PC-3 (cell line): ENCODE data around the gene RGMB. TPM values are rescaled to one million over a fixed set of nuclear protein-coding genes. Genes with fewer than 3 reads are reported as not detected.
"Not testable (repeated sequence)": the region's sequence is repeated elsewhere in the genome, so short reads cannot be mapped to it uniquely, and the experiment has no call there.

ENCODE experiments used
- ATAC-seq: fragments of 200-7000 bp; cut with Tn5 transposase; 2 replicates; pipeline ENCODE4 v1.9.1; 2020; ENCODE audit warnings: mild to moderate bottlenecking, moderate library complexity
- BruUV-seq: library from RNA; stranded (reverse); fragments of 400-500 nt; replicated peaks from 2 replicates; lab custom pipeline; 2021; lab: Mats Ljungman, UMichigan
- CTCF ChIA-PET: fragments of 300-600 bp; sonication (Branson Sonifier 250); formaldehyde crosslinking; loops from one replicate; lab custom pipeline; 2022; ENCODE audit warnings: antibody characterized with exemption; lab: Charles Lee
- POLR2A ChIA-PET: fragments of 300-600 bp; sonication (Branson Sonifier 250); formaldehyde crosslinking; loops from one replicate; lab custom pipeline; 2022; ENCODE audit warnings: antibody characterized with exemption; ENCODE audit not compliant: unreplicated experiment; lab: Charles Lee
- DNase-seq: peaks from one replicate; pipeline ENCODE4 v3.0.0-alpha.2; 2015
- H2AFZ ChIP-seq: fragments of 300-600 bp; sonication (generic); 2 replicates; pipeline ENCODE4 v1.6.0; 2016; ENCODE audit warnings: antibody characterized with exemption, low read length
- H3F3A ChIP-seq: fragments of 300-600 bp; sonication (generic); one replicate; pipeline ENCODE4 v1.6.0; 2017; ENCODE audit warnings: antibody characterized with exemption, low read length, control low read depth, mild to moderate bottlenecking; ENCODE audit not compliant: unreplicated experiment
- H3K27ac ChIP-seq: fragments of 300-600 bp; sonication (generic); 2 replicates; pipeline ENCODE4 v1.5.1; 2016; ENCODE audit warnings: mild to moderate bottlenecking, low read length
- H3K27me3 ChIP-seq: fragments of 300-600 bp; sonication (generic); 2 replicates; pipeline ENCODE4 v1.6.1; 2016; ENCODE audit warnings: low read length, mixed read lengths
- H3K36me3 ChIP-seq: fragments of 300-600 bp; sonication (generic); 2 replicates; pipeline ENCODE4 v1.6.1; 2016; ENCODE audit warnings: low read depth, mixed run types, low read length, mixed read lengths
- H3K4me1 ChIP-seq: fragments of 300-600 bp; sonication (generic); 2 replicates; pipeline ENCODE4 v1.5.1; 2016; ENCODE audit warnings: low read length; ENCODE audit not compliant: insufficient read depth
- H3K4me2 ChIP-seq: fragments of 300-600 bp; sonication (generic); 2 replicates; pipeline ENCODE4 v1.6.0; 2016; ENCODE audit warnings: low read length
- H3K4me3 ChIP-seq: fragments of 300-600 bp; sonication (generic); 2 replicates; pipeline ENCODE4 v1.5.1; 2016; ENCODE audit warnings: mild to moderate bottlenecking, low read length, mixed read lengths
- H3K79me2 ChIP-seq: fragments of 300-600 bp; sonication (generic); 2 replicates; pipeline ENCODE4 v1.6.1; 2017; ENCODE audit warnings: low read length, mixed read lengths
- H3K9ac ChIP-seq: fragments of 300-600 bp; sonication (generic); 2 replicates; pipeline ENCODE4 v1.6.0; 2016; ENCODE audit warnings: mild to moderate bottlenecking, low read length
- H3K9me2 ChIP-seq: fragments of 300-600 bp; sonication (generic); replicated peaks from 2 replicates; pipeline ENCODE4 v1.6.1; 2016; ENCODE audit warnings: mixed run types, low read length, mixed read lengths
- H3K9me3 ChIP-seq: fragments of 300-600 bp; sonication (generic); 2 replicates; pipeline ENCODE4 v1.6.1; 2016; ENCODE audit warnings: low read length, mixed read lengths
- H4K20me1 ChIP-seq: fragments of 300-600 bp; sonication (generic); 2 replicates; pipeline ENCODE4 v1.6.1; 2016; ENCODE audit warnings: low read length, mixed read lengths
- CTCF ChIP-seq: fragments of 300-600 bp; sonication (generic); conservative IDR thresholded peaks from 2 replicates; pipeline ENCODE4 v1.5.1; 2017; ENCODE audit warnings: antibody characterized with exemption, low read depth, mild to moderate bottlenecking, low read length
- EZH2 ChIP-seq: fragments of 300-600 bp; sonication (generic); IDR thresholded peaks from one replicate; pipeline ENCODE4 v1.6.1; 2017; ENCODE audit warnings: antibody characterized with exemption, mild to moderate bottlenecking, low read length; ENCODE audit not compliant: unreplicated experiment
- EZH2phosphoT487 ChIP-seq: fragments of 300-600 bp; sonication (generic); IDR thresholded peaks from 2 replicates; pipeline ENCODE4 v1.6.1; 2018; ENCODE audit warnings: mild to moderate bottlenecking, antibody characterized with exemption, low read length, borderline replicate concordance
- intact Hi-C: fragments of 100-400 bp; cut with micrococcal nuclease; formaldehyde crosslinking; loops from 2 replicates; pipeline ENCODE4 v1.9.0; 2023
- total RNA-seq: library from RNA; depleted of rRNA; stranded (reverse); fragments of >200 nt; gene quantifications from 2 replicates; pipeline ENCODE4 v1.2.3, GENCODE V29; 2014

RGMB gene
- total RNA-seq, 1 experiment from 2014 or later: 31.1 TPM

GRCh38 chr5:98742396-98743073, 30.9 kb upstream of the RGMB start:
- H3K36me3 ChIP-seq: no peaks in the 10 kb centered on the region
- ChIA-PET CTCF (no interaction called here), POLR2A (no interaction called here)
- no peaks in the 10 kb centered on the region for H3F3A ChIP-seq
- no peaks in the 10 kb centered on the region for H3K4me1 ChIP-seq
- H2AFZ ChIP-seq: no peak overlapping the region
- no peak for DNase-seq
- H3K27me3 ChIP-seq: no peaks in the 10 kb centered on the region
- intact Hi-C loops: no loop called here
- no TSS peak for BruUV-seq
- no peak for ATAC-seq
- H3K9ac ChIP-seq: no peak overlapping the region
- no peaks in the 10 kb centered on the region for H3K9me3 ChIP-seq
- TF ChIP-seq EZH2phosphoT487: no peak
- no peak for TF ChIP-seq CTCF
- H3K4me3 ChIP-seq: no peak overlapping the region
- no peak overlapping the region for H3K27ac ChIP-seq
- no peaks in the 10 kb centered on the region for H4K20me1 ChIP-seq
- H3K79me2 ChIP-seq: no peaks in the 10 kb centered on the region
- no peak overlapping the region for H3K4me2 ChIP-seq
- H3K9me2 ChIP-seq: no peaks in the 10 kb centered on the region

GRCh38 chr5:98748259-98748658, 25.2 kb upstream of the RGMB start:
- H3K9me3 ChIP-seq, H3K27me3 ChIP-seq, H3K4me2 ChIP-seq, H3K9me2 ChIP-seq, H4K20me1 ChIP-seq, DNase-seq, intact Hi-C loops, ATAC-seq, H3K4me1 ChIP-seq, H3K9ac ChIP-seq, BruUV-seq, H3F3A ChIP-seq, H2AFZ ChIP-seq, H3K79me2 ChIP-seq, H3K4me3 ChIP-seq, H3K27ac ChIP-seq, H3K36me3 ChIP-seq: not testable (repeated sequence)
- ChIA-PET POLR2A (interaction anchor here (0.6 kb wide), 1 partner anchor 24 kb away, joined by 10 read pairs; no protein-coding TSS in a partner anchor), CTCF (interaction anchor here (0.6 kb wide), 1 partner anchor 288 kb away, joined by 3 read pairs; no protein-coding TSS in a partner anchor)

GRCh38 chr5:98749046-98749445, 24.4 kb upstream of the RGMB start:
- POLR2A ChIA-PET: no interaction called here
- CTCF ChIA-PET: no interaction called here
- TF ChIP-seq EZH2: no peak
- no peak for TF ChIP-seq EZH2phosphoT487
- TF ChIP-seq CTCF: no peak

More at GRCh38 chr5:98749046-98749445, 24.4 kb upstream of the RGMB start:
- Histone ChIP-seq H3K4me3 (no peak overlapping the region), H3K79me2 (no peaks in the 10 kb centered on the region), H3K36me3 (no peaks in the 10 kb centered on the region), H3K9me3 (no peaks in the 10 kb centered on the region), H3K4me1 (peaks cover 8% of the 10 kb centered on the region), H3K9me2 (no peaks in the 10 kb centered on the region), H4K20me1 (no peaks in the 10 kb centered on the region), H2AFZ (no peak overlapping the region), H3K9ac (no peak overlapping the region), H3K27ac (no peak overlapping the region), H3K27me3 (no peaks in the 10 kb centered on the region), H3K4me2 (no peak overlapping the region), H3F3A (no peaks in the 10 kb centered on the region)
- BruUV-seq: no TSS peak
- DNase-seq (no peak), ATAC-seq (no peak)
- intact Hi-C loops: no loop called here
